GM12875 (cell line): ENCODE results near the gene CDH18.

Experiments
- H3K4me3 ChIP-seq: one replicate; pipeline ENCODE4 v1.5.1; 2011; ENCODE audit warnings: low read depth, low read length, control low read depth
- CTCF ChIP-seq: IDR thresholded peaks from 2 replicates; pipeline ENCODE4 v1.5.1; 2011; ENCODE audit warnings: low read depth, mild to moderate bottlenecking, control low read depth, inconsistent platforms, low read length, moderate library complexity, borderline replicate concordance; ENCODE audit not compliant: insufficient read depth

CDH18 gene

GRCh38 chr5:20028506-20028905 lies 40.5 kb upstream of the CDH18 start:
- TF ChIP-seq CTCF, result no peak
- H3K4me3 ChIP-seq, result no peak overlapping the region

GRCh38 chr5:20023686-20024180 lies 35.7 kb upstream of the CDH18 start:
- no peak for TF ChIP-seq CTCF
- H3K4me3 ChIP-seq, result no peak overlapping the region

GRCh38 chr5:20020247-20020646 lies 32.2 kb upstream of the CDH18 start:
- TF ChIP-seq CTCF, result no peak
- no peak overlapping the region for H3K4me3 ChIP-seq

- no peak for TF ChIP-seq CTCF
- H3K4me3 ChIP-seq, result no peak overlapping the region
Measured at GRCh38 chr5:20017021-20017420, 29.0 kb upstream of the CDH18 start.

GRCh38 chr5:20000416-20000815 lies 12.4 kb upstream of the CDH18 start:
- no peak for TF ChIP-seq CTCF
- no peak overlapping the region for H3K4me3 ChIP-seq

- no peak overlapping the region for H3K4me3 ChIP-seq
- no peak for TF ChIP-seq CTCF
Measured at GRCh38 chr5:19988457-19988856, 457 bp upstream of the CDH18 start.

GRCh38 chr5:19986806-19987205 lies 1.2 kb downstream of the CDH18 start:
- TF ChIP-seq CTCF, result no peak
- no peak overlapping the region for H3K4me3 ChIP-seq
